Epithelial cell of prostate (primary cell): ENCODE data around the gene CPXM2.

Experiments
- DNase-seq: peaks from one replicate; pipeline ENCODE4 v3.0.0-alpha.2; 2011; ENCODE audit warnings: low read depth, low spot score
- H3K27ac ChIP-seq: fragments of 450-650 bp; 2 replicates; pipeline ENCODE4 v1.5.1; 2017; ENCODE audit warnings: mild to moderate bottlenecking

Gene CPXM2

GRCh38 chr10:123718544-123719060, 173.0 kb downstream of the CPXM2 start:
- no peak for DNase-seq
- no peak overlapping the region for H3K27ac ChIP-seq

- no peak for DNase-seq
Measured at GRCh38 chr10:123717336-123717735, 174.3 kb downstream of the CPXM2 start.

DNA sequence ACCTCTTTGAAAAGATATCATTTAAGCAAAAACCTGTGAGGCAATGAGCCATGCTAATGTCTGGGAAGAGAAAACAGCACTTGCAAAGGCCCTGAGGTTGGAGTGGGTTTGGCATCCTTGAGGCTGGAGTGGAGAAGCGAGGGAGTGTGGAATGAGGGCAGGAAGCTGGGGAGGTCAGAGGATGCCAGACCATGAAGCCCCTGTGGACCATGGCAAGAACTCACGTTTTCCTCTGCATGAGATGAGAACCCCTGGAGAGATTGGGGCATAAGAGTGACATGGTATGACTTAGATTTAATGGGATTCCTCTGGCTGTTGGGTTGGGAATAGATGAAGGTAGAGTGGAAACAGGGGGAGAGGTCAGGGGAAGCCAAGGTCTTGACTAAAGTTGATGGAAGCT, 176.1 kb downstream of the CPXM2 start:
- DNase-seq, result no peak

More at GRCh38 chr10:123717336-123717735, 174.3 kb downstream of the CPXM2 start:
- no peak overlapping the region for H3K27ac ChIP-seq

GRCh38 chr10:123706236-123706635, 185.4 kb downstream of the CPXM2 start:
- DNase-seq, result no peak
- no peak overlapping the region for H3K27ac ChIP-seq

More for the DNA sequence above, 176.1 kb downstream of the CPXM2 start:
- no peak overlapping the region for H3K27ac ChIP-seq

DNA sequence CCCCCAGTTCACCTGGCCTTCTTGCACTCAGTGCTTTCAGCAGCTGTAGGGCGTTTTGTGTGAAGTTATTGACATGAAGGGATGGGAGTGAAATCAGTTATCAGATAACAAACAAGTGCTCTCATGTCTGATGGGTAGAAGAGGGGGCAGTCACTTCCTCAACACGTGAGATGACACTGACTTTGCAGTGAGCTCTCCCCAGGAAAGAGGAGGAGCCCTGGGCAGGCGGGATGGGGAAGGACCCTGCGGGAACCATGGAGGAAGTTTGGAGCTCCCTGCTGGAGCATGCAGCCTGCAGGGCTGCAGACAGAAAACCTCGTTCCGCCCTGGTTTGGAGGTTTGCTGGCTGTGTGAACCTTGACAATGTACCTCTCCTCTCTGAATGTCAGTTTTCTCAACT, 186.8 kb downstream of the CPXM2 start:
- DNase-seq, result no peak

DNA sequence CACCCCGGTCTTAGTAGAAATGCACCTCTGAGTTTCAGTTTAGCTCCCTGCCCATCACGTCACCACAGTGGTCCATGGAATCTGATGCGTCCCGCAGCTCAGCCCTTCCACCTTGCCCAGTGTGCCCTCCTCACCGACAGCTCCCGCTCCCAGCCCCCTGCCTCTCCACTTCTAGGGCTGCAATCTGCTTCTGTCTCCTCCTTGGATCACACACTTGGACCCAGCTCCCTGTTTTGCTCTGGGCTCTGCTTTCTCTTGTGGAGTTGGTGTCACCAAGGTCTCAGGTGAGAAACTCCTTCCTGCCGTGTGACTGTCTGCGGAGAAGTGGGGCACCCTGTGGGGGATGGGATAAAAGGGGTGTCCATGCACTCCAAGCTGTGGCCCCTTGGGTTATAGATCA, 187.5 kb downstream of the CPXM2 start:
- no peak overlapping the region for H3K27ac ChIP-seq
- DNase-seq, result no peak

More for the DNA sequence above, 186.8 kb downstream of the CPXM2 start:
- no peak overlapping the region for H3K27ac ChIP-seq

DNA sequence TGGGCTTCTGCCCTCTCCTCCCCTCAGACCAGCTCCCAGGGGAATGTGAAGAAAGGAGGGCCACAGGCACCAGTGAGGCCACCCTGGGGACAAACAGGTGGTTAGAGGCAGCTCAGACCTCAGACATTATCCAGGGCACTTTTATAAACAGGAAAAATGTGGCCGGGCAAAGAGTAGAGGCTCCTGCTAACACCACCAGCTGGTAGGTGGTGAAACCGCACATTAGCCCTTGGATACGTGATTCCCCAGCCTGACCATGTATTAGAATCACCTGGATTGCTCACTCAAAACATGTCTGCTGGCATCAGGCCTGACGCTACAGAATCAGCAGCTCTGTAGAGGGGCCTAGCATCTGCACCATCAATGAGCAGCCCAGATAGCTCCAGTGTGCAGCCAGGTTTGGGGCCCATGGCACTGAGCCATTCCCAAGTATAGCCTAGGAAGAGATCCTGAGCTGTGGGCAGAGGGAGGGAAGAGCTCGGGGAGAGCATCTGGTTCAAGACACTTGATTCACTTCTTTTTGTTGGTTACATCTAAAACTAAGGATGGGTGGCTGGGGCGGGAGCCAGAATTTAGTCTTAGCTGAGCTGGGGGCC, 188.3 kb downstream of the CPXM2 start:
- no peak overlapping the region for H3K27ac ChIP-seq
- no peak for DNase-seq
